DMS 273 (cell line): ENCODE measurements around the gene SLC22A1.
A peak's percentile ranks its signal among the peaks of the same experiment; 100 is the strongest.

Source experiments
- DNase-seq: peaks from one replicate; lab custom pipeline; 2025; ENCODE audit not compliant: unreplicated experiment; lab: John Stamatoyannopoulos, UW

Gene SLC22A1

DNA sequence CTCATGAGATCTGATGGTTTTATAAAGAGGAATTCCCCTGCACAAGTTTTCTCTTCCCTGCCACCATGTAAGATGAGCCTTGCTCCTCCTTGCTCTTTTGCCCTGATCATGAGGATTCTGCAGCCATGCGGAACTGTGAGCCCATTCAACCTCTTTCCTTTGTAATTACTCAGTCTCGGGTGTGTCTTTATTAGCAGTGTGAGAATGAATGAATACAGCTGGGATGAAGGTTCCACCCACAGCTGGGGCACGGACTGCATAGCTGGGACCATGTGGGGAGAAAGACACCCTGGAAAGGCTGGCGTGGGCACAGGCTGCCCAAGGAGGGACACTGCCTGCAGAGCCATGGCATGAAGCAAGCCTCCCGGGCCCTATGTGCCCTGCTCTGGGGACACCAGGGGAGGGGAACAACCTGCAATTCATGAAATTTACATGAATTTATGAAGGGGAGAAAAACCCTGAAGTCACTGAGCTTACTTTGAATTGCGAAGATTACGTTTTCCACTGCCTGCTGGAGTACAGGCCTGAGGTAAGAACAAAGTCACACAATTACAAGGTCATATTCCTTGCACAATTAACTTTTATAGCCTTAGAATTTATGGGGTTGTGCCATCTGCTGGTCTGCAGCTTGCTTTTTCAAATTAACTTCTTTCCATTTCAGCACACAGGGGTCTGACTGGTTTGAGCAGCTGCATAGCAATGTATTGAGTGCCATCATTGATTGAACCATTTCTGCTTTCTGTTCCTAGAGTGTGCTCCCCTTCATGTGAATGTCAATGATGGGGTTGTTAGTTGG is 46.2 kb downstream of the SLC22A1 start:
- peak; percentile 62 for DNase-seq

DNA sequence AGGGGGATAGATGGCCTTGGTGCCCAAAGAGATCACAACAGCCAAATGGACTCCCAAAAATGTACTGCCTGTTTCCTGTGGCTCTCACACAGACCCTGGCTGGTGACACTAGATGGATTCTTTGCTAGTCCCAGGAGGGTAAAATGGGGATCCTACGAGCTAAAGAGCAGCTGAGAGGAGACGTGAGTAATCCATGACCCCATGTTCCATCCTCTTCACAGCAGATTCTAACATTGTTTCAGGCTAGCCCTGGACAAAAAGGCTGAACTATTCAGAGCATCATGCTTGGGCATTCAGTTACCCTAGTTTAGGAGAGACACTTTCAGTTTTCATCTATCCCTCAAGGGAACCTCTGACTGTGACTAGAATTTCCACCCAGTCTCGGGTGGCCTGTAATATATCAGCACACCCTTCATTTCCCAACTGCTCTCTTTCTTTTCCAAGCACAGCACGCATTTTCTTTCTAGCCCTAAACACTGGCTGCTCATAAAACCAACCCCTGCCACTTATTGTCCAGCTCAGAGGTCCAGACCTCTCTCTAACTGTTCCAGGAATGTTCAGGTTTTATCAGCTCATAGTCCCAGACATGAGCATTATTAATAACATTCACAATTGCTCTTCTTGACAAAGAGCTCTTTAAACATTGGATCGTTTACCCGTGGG is 48.5 kb downstream of the SLC22A1 start:
- no peak for DNase-seq

DNA sequence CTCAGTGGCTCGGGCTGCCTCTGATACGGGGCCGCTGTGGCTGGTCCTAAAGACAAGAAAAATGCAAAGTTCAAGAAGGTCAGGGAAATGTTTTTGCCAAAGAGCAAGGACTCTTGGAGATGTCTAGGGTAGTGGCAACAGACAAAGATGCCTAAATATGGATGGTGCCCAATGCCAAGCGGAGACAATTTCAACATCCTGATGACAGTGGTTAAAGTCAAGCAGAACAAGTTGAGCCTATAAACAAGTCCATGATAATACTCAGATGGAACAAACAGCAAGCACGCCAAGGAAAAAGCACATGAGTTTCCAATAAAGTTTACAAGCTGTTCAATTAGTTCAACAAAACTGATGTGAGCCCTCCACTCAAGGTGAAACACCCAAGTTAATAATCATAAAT is 51.1 kb downstream of the SLC22A1 start:
- no peak for DNase-seq

DNA sequence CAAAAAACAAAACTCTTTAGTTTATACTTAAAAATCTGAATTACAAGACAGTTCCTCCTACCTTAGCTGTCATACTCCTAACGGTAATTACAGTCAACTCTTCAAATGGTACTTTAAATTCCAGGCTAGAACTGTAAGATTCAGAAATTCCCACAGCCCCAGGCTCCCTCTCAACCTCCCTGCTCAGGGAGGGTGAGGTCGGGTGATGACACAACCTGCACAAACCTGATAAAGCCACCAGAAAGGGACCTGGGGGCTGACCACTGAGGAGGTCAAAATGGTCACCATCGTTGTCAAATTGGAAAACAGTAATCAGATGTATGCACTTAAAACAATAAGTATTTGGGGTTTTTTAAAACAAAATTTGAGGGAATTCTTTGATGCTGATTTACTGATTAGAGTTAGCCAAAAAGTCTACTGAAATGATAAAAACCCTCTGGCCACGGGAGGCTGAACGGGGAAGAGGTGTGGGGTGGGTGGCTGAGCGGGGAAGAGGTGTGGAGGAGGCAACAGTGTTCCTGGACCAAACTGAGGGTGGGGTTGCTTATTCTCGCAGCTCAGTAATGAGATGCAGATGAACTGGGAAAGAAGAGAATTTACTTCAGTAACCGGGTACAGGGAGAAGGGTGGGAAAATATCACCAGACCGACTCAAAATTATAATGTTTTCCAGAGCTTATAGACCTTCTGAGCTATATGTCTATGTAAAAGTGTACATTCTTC is 52.4 kb downstream of the SLC22A1 start:
- DNase-seq = no peak

DNA sequence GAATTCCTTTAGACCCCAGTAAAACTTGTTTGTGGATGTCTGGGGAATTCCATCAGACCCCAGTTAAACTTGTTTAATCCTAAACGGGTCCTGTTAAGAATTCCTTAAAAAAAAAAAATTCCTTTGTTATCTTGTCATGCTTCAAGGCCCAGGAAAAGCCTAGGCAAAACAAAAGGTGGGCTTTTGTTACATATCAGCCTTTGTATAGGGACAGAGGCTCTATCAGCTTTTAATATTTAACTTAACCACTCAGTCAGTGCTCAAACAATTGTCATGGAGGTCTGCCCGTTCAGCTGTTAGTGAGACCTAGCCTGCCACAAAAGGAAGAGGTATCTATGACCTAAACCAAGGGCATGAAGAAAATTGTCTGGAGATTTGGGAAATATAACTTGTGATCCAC is 53.1 kb downstream of the SLC22A1 start:
- no peak for DNase-seq

DNA sequence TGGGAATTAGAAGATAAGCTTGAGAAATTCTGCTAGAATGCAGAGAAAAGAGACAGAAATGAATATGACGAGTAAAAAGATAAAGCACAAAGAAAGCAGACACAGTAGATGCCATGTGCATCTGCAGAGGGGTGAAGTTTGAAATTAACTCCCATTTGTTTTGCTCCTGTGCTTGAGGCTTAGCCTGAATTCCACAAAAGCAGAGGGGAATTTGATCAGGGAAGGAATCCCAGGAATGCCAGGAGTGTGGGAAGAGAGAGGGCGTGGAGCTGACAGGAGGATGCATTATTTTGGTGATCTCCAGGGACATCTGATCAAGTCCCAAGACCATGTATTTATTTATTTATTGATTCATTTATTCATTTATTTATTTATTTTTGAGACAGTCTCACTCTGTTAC is 55.6 kb downstream of the SLC22A1 start:
- DNase-seq = no peak

DNA sequence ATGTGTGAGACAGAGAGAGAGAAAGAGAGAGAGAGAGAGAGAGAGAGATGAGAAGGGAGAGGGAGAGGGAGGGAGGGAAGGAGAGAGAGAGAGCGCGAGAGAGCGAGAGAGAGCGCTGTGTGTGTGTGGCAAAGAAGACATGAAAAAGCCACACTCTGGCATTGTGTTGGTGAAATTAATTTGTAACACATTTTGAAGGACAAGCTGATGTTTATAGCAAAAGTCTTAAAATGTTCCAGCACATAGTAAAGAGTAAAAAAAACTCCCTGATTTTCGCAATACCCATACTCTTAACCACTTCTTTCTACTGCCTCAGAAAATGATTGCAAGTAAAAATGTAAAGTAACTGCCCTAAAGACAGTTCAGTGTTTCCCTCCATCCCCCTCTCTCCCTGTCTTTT is 56.7 kb downstream of the SLC22A1 start:
- DNase-seq = no peak

DNA sequence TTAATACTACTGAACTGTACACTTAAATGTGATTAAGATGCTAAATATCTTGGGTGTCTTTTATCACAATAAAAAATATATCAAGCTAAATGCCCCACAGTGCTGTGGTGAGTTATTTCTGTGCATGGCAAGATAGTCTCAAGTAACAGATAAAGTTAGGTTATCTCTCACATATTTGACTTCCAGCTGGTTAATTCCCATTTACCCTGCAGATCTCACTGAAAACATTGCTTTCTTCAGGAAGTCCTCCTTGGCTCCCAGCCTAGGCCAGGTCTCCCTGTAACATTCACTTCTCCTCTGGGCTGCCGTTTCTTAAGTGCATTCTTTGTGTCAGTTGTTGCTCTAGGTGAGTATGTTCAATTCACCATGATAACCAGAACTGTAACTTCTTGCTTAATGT is 59.1 kb downstream of the SLC22A1 start:
- no peak for DNase-seq

DNA sequence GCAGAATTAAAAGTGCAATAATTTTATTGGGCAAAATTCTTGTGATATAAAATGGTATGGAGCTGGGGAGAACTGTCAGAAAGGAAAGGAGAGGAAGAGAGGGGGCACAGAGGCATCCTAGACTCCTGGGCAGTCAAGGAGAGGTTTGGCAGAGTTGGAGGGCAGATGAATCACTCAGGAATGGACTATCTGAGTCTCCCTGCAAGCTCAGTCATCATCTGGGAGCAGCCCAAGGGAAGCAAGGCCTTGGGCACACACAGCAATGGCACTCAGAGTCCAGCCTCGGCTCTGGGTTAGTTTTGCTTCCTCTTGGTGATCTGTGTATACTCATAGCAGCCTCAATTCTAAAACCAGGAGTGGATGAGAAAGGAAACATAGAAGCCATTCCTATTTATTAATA is 67.2 kb downstream of the SLC22A1 start:
- no peak for DNase-seq

DNA sequence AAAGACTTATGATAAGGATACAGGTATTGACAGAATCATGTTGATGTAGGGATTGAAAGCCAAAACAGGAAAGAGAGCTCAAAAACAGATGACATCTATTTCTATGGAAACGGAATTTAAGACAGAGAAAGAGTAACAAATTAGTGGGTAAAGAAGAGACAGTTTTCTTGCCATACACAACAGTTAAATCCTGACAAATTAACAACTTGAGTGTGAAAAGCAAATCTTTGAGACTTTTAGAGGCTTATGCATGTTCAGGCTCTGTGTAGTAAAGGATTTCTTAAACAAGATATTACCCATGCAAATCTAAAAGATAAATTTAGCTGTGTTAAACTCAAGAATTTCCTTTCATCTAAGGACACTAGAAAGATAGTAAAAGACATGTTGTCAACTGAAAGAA is 68.5 kb downstream of the SLC22A1 start:
- DNase-seq = no peak

DNA sequence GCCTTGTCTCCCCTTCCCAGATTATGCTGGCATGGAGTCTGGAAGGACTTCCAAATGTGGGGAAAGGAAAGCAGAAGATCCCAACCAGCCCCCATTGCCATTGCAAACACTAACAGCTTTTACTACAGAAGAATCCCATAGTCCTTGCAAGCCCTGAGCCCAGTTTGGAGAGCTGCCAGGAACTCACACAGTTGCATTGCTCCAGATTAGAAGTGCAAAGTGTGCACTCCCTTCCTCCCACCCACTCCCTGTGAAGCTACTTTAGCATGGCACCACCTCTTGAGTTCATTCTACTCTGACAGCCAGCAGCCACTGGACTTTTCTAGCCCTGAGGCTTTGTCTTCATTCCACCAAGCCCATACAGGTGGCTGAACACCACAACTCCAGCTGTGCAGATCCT is 69.4 kb downstream of the SLC22A1 start:
- DNase-seq = no peak

DNA sequence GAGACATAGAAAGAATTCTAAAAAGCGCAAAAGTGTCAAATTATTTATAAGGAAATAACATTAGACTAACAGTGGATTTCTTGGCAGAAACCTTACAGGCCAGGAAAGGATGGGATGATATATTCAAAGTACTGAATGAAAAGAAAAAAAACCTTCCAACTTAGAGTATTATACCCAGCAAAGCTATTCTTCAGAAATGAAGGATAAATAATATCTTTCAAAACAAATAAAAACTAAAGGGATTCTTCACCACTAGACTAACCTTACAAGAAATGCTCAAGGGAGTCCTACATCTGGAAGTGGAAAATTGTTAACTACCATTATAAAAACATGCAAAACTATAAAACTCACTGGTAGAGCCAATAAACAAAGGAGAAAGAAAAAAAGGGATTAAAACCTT is 71.2 kb downstream of the SLC22A1 start:
- DNase-seq = no peak

DNA sequence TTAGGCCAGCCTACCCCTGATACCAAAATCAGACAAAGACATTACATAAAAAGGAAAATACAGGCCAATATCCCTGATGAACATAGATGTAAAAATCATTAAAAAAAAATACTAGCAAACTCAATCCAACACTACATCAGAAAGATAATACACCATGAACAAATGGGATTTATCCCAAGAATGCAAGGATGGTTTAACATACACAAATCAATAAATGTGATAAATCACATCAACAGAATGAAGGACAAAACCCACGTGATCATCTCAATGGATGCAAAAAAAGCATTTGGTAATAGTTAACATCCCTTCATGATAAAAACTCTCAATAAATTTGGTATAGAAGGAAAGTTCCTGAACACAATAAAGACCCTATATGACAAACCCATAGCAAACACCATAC is 73.2 kb downstream of the SLC22A1 start:
- no peak for DNase-seq

DNA sequence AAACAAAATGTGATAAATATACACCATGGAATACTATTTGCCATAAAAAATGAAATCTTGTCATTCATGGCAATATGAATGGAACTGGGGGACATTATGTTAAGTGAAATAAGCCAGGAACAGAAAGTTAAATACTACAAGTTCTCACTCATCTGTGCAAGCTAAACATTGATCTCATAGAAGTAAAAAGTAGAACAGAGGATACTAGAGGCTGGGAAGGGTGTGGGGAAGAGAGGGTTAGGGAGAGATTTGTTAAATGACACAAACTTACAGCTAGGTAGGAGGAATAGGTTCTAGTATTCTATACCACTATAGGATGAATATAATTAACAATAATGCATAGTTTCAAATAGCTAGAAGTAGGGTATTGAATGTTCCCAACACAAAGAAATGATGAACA is 76.0 kb downstream of the SLC22A1 start:
- DNase-seq = no peak

DNA sequence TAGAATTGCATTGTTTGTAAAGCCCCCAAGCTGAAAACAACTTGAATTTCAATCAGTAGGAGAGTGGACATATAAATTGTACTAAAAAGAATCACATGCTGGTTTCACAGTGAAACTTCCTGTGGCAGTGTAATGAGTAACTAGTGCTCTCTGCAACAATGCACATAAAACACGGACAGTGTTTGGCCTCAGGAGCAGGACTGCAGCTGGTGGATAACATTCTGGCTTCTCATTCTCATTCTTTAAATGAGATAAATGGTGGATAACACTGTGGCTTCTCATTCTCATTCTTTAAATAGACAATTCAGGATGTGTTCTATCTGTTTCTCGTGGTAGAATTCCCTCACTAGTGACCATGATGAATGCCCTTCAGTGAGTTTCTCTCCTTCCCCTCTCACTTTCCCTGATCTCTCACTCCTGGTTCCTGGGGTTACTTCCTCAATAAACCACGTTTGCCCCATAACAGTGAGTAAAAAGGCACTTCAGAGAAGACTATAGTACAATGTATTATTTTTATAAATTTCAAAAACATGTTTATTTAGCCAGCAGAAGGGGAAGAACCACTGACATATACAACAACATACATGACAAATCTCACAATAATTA is 77.1 kb downstream of the SLC22A1 start:
- DNase-seq = no peak

DNA sequence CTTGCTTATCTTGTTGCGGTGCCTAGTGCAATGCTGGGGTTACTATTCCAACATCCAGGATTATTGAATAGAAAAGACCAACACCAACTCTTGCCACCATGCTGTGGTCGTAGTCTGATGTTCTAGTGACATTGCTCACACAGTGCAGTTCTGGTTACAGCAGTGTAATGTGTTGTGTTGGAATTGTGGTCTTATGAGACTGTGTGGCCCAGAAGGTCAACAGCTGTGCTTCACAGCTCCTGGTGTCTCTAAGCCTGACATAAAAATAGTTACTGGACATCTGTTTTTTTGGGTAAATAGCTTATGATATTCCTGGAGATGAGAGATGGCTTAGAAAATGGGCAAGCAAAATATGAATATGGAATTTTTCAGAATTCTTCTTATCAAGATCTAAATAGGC is 79.4 kb downstream of the SLC22A1 start:
- no peak for DNase-seq

DNA sequence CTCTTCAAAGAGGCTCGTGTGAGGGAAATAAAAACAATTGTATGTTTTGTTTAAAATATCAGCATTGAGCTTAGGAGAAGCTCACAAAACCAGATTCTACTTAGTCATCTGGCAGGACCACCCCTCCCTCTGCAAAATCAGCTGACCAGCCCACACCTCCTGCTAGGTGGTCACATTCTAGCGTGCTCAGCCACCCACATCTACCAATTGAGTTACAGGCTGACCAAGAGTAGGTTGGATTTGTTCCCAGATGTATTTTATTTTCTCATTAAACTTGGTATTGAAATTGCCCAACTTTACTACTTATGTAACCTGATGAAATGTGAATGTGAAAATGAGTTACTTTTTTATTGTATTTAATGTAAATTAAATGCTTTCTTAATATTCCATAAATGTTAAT is 80.8 kb downstream of the SLC22A1 start:
- no peak for DNase-seq

DNA sequence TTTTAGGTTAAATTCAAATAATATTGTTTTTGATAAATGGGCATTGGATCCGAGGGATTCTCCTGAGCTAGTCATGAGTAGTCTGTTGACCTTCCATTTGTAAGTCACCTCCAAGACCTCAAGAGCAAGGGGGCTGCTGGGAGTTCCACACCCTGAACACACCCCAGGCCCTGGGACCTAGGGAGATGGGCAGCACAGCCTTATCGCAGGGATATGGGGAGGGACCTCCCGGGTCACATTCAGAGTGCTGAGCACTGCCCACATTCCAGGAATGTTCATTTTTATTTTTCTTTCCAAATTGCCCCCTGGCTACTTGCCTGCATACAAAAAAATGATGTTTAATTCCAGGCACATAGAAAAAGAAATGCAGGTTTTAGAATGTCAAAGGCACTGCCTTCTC is 81.5 kb downstream of the SLC22A1 start:
- no peak for DNase-seq

DNA sequence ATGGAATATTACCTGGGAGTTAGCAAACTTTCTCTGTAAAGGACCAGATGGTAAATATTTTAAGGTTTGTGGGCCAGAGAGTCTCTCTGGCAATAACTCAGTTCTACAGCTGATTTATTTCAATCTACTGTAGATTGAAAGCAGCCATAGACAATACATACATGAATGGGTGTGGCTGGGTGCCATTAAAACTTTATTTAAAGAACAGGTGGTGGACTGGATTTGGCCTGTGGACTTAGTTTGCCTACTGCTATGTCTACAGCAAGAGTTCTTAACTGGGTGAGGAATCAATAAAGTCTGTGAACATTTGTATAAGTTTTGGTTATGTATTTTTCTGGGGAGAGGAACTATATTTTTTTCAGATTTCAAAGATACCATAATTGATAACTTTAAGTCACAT is 81.9 kb downstream of the SLC22A1 start:
- DNase-seq = no peak

DNA sequence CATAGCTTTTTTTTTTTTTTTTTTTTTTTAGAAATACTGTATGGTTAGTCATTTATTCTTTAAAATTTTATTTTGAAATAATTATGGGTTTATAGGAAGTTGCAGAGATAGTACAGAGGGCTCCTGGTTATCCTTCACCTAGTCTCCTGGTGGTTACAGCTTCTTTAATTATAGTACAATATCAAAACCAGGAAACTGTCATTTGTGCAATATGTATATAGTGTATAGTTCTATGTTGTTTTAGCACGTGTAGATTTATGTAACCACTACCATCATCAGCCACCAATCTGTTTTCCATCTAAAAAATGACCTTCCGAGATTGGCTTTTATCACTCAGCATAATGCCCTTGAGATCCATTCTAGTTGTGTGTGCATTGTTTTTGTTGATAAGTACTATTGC is 82.3 kb downstream of the SLC22A1 start:
- no peak for DNase-seq

DNA sequence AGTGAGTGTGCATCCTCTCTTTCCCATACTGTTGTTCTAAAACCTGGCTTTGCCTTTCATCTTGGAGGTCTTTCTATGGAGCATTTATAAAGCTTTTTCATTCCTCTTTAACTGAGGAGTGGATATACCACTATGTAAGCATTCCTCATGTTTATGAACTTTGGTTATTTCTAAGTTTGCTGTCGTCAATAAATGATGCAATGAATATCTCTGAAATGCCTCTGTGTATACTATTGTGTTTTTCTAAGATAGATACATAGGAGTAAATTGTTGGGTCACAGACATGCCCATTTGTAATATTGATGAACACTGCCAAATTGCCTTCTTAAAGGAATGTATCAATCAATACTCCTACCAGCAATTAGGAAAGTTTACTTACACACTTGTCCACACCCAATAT is 83.1 kb downstream of the SLC22A1 start:
- no peak for DNase-seq

DNA sequence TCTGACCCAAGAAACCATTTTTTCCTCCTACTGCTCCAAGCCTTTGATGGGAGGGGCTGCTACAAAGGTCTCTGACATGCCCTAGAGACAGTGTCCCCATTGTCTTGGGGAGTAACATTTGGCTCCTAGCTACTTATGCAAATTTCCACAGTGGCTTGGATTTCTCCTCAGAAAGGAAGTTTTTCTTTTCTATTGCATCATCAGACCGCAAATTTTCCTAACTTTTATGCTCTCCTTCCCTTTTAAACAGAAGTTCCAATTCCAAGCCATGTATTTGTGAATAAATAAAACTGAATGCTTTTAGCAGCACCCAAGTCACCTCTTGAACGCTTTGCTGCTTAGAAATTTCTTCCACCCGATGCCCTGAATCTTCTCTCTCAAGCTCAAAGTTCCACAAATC is 86.0 kb downstream of the SLC22A1 start:
- DNase-seq = no peak
